HG03575 (cell line): ENCODE results near the gene C1QL4.

Experiments used
- ATAC-seq: cut with Tn5 transposase; IDR thresholded peaks from one replicate; pipeline ENCODE4 v1.9.1; 2021; ENCODE audit not compliant: unreplicated experiment, insufficient number of reproducible peaks, low FRiP score; ENCODE audit errors: extremely low read depth

Gene C1QL4

GRCh38 chr12:49349266-49349665 lies 12.3 kb upstream of the C1QL4 start:
- ATAC-seq: no peak

- no peak for ATAC-seq
Observed at GRCh38 chr12:49348781-49349180, 11.8 kb upstream of the C1QL4 start.

- no peak for ATAC-seq
Observed at GRCh38 chr12:49347311-49348193, 10.6 kb upstream of the C1QL4 start.

GRCh38 chr12:49346659-49347310 lies 9.8 kb upstream of the C1QL4 start, which contains the start of gene DNAJC22:
Gene DNAJC22 (plus strand): TSS chr12:49346888. CDS start chr12:49348873, 1,985 bp downstream.
- ATAC-seq: no peak

- ATAC-seq: no peak
Observed at GRCh38 chr12:49345825-49346658, 9.1 kb upstream of the C1QL4 start.

GRCh38 chr12:49345051-49345824 lies 8.2 kb upstream of the C1QL4 start:
- no peak for ATAC-seq

GRCh38 chr12:49344486-49345050 lies 7.6 kb upstream of the C1QL4 start:
- no peak for ATAC-seq

- ATAC-seq: no peak
Observed at GRCh38 chr12:49342914-49343731, 6.1 kb upstream of the C1QL4 start.

GRCh38 chr12:49342066-49342913 lies 5.3 kb upstream of the C1QL4 start:
- no peak for ATAC-seq

GRCh38 chr12:49341777-49342065 lies 4.7 kb upstream of the C1QL4 start:
- no peak for ATAC-seq

- ATAC-seq: no peak
Observed at GRCh38 chr12:49340971-49341776, 4.2 kb upstream of the C1QL4 start.

- ATAC-seq: no peak
Observed at GRCh38 chr12:49340095-49340870, 3.3 kb upstream of the C1QL4 start.

GRCh38 chr12:49339464-49339861 lies 2.5 kb upstream of the C1QL4 start:
- no peak for ATAC-seq

- ATAC-seq: no peak
Observed at GRCh38 chr12:49338830-49339463, 2.0 kb upstream of the C1QL4 start.

- no peak for ATAC-seq
Observed at GRCh38 chr12:49335955-49336644, 888 bp downstream of the C1QL4 start.
